Activated T-cell treated with anti-CD3 and anti-CD28 coated beads for 24 hours (primary cell): ENCODE measurements around the gene DOCK4.

Source experiments
- DNase-seq: peaks from one replicate; pipeline ENCODE4 v3.0.0-alpha.2; 2020; ENCODE audit warnings: low read depth

The DOCK4 gene

DNA sequence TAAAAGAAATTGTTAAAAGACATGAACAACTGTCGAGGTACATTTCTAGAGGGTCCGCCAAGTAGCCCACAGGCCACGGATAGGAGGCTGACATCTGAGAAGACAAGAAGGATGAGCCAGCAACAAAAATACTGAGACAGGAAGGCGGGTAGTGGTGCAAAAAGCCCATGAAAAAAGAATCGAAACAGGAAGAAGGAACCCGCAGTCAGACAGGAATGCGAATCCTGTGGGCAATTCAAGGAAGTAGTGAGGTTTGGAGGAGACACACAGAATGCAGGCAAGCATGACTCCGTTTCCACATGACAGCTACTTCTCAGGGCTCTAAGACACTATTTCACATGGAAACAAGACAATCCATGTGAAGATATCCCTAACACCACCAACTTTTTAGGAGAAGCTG is 125.2 kb downstream of the DOCK4 start:
- DNase-seq = no peak

DNA sequence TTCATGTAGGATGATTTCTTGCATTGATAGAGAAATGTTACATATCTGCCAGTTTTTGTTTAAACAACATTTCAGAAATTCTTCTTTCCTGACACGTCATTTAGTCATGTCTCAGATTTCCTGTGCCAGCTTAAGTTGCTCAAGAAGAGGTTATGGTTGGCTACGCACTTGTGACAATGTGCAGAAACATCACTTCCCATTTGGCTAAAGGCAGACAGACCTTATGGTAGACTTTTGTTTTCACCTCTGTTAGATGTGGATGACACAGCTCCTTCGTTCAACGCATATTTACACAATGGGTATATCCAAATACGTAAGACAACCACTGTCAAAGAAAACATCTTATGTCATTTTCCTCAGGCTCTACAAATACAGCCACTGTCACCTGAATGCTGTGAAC is 125.8 kb downstream of the DOCK4 start:
- DNase-seq = no peak

DNA sequence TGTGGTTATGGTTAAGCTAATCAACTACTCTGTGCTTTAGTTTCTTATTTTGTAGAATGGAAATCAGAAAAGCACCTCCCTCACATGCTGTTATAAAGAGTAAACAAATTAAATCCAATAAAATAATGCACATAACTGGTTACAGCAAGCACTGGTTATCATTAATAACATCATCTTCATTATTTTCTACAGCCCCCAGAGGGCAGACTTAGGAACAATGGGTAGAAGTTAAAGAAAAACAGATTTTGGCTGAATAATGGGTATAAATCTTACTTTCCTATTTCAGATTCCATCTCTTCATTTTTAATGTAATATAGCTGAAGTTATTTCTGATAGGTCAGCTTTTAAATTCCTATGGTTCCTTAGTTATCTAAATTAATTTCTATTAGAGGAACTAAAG is 126.5 kb downstream of the DOCK4 start:
- no peak for DNase-seq

DNA sequence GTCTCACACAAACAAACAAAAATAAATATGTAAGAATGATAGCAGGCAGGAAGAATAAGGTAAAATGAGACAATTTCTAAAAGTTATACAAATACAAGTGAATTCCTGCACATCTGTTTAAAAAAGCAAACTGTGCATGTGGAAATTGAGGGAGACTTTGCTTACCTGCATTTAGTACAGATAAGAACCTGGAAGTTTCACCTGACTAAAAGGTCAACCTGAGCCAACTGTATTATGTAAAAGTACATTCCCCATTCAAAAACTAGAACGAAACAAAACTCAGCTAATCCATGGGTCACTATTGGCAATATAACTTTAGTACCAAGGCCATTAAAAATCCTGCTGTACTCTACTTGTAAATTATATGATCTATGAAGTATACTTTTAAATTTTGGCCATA is 127.1 kb downstream of the DOCK4 start:
- no peak for DNase-seq

GRCh38 chr7:112076324-112076723 is 129.9 kb downstream of the DOCK4 start:
- no peak for DNase-seq

DNA sequence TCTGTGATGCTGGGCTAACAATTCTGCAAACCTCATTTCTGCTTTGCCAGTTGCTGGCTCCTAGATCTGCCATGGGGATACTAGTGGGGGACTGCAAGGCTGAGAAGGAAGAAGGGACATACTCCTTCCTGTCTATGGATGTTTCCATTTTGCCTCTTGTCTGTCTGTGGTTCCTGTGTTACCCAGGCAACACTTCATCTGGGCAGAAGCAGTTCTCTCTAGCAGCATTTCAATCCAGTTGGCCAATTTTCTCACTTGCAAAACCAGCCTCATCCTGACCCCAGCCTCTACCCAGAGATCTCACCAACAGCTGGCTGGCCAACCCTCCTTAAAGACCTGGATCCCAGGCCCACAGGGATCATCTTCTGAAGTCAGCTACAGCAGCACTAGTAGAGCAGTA is 131.7 kb downstream of the DOCK4 start:
- DNase-seq = no peak

GRCh38 chr7:112073530-112073929 is 132.7 kb downstream of the DOCK4 start:
- DNase-seq = no peak

GRCh38 chr7:112072541-112073245 is 133.5 kb downstream of the DOCK4 start:
- DNase-seq = no peak

- no peak for DNase-seq
These were observed 134.3 kb downstream of the DOCK4 start for GRCh38 chr7:112071856-112072255.

GRCh38 chr7:112070674-112071256 is 135.4 kb downstream of the DOCK4 start:
- DNase-seq = no peak

- DNase-seq = no peak
These were observed 136.3 kb downstream of the DOCK4 start for GRCh38 chr7:112069879-112070321.

- DNase-seq = no peak
These were observed 137.2 kb downstream of the DOCK4 start for GRCh38 chr7:112068967-112069366.

DNA sequence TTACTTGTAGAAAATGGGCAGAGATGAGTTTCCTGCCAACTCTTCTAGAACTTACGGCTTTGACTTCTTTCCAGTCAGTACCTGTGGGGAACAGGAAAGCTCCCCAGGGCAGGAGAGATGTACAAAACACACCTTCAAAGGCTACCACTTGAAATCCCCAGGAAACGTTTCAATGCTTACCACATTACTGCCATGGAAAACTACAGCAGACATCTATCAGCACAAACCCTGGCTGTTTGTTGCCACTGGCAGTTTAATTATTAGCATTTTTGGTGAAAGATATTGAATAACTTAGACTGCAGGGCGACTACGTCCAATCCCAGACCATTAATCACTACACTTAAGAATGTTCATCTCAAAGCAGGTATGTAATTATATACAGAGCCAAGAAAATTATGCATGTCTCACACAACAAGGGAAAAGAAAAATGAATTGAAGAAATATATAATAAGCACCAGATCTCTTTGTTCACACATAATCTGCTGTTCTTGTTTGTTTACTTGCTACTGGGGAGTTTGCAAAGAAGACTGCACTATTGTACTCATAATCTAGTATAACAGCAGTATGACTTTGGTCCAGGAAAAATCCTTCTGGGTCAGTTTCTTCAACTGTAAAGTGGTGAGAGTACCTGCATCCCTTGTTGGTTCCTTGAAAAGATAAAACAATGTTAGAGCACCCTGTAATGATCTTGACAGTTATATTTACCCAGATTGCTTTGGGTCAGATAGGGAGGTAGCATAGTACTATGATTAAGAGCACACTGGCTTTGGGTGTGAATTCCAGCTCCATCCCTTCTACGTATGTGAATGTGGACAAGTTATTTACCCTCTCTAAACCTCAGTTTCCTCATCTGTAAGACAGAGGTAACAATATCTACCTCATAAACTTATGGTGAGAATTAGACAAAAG is 138.3 kb downstream of the DOCK4 start:
- DNase-seq = no peak

GRCh38 chr7:112067200-112067599 is 139.0 kb downstream of the DOCK4 start:
- DNase-seq = no peak

- DNase-seq = no peak
These were observed 140.4 kb downstream of the DOCK4 start for GRCh38 chr7:112065758-112066157.

GRCh38 chr7:112064627-112065385 is 141.4 kb downstream of the DOCK4 start:
- no peak for DNase-seq

- DNase-seq = no peak
These were observed 142.2 kb downstream of the DOCK4 start for GRCh38 chr7:112063974-112064373.

DNA sequence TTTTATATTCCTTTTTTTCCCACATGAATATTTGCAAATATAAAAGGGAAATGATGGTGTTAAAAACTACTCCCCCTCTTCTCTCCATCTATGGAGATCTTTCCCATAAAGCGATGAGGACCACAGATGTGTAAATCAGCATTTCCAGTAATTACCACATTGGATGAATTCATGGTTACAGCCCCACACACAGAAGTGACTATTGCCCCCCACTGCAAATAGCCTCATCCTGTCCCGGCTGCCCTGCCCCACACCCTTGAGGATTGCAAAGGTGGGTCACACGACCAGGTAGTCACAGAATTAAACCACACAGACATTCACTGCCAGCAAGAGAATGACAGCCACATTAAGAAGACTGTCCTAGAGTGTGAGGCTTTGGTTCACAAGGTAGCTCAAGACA is 145.1 kb downstream of the DOCK4 start:
- DNase-seq = no peak

GRCh38 chr7:112060625-112061024 is 145.6 kb downstream of the DOCK4 start:
- no peak for DNase-seq

GRCh38 chr7:112059675-112060074 is 146.5 kb downstream of the DOCK4 start:
- DNase-seq = no peak

GRCh38 chr7:112058686-112059085 is 147.5 kb downstream of the DOCK4 start:
- DNase-seq = no peak

DNA sequence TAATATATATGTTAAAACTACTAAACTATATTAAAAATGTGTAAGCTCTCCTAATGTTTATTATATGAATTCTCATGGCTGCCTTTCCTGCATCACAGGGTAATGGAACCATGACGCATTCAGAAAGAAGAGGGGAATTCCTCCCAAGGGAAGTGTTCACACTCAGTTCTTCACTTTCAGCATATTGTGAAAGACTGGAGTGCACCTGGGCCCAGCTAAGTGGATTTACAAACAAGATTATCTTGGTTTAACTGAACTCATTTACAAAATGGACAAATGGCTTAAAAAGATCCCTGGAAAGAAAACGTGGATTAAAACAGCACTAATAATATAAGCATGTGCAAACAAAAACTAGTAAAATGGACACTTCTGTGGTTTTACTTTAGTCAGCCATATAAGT is 149.8 kb downstream of the DOCK4 start:
- DNase-seq = no peak
